GM19239 (cell line): ENCODE results near the gene ESD.

Experiments
- DNase-seq: peaks from one replicate; pipeline ENCODE4 v3.0.0; 2011; ENCODE audit warnings: low spot score; ENCODE audit not compliant: insufficient read length
- FAIRE-seq: peaks from 2 replicates; lab custom pipeline; 2011; peaks lifted over from hg19 to GRCh38; lab: Jason Lieb, UNC

ESD gene

DNA sequence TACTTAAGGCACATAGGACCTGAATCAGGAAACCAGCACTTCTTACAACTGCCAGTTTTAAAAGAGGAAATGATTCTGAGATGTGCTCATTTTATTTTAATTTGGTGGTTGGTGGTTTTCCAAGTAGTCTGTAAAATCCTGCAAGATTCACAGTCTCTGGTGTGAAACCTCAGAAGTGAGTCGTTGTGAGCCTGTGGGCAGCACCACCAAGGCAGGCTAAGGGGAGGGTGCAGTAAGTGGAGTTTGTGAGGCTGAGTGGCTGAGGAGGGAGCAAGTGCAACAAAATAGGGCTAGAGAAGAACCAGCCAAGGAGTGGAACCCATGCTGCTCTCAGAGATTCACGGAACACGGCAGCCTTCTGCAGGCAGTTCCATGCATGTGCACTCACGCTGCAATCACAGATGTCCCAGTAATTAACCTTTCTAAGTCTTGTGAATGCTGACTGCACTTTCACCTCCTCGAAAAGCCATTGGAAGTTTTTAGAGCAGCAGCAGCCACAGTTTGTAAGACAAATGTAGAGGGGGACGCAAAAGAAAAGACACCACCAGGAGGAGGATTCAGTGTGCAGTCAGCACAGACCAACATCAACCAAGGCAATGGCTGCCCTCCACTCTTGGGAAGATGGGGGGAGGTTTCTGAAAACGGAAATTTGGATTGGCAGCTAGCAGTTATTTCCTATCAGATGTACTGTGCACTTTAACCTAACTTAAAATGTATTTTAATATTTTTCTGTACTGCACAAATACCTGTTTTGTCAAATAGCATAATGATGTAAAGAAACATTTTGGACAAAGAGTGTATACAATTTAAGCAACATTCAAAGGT lies 44.9 kb downstream of the ESD start:
- FAIRE-seq, result no peak
- DNase-seq, result no peak

GRCh38 chr13:46749951-46750350 lies 47.0 kb downstream of the ESD start:
- FAIRE-seq (no peak), DNase-seq (no peak)

GRCh38 chr13:46748300-46748699 lies 48.7 kb downstream of the ESD start:
- FAIRE-seq (no peak), DNase-seq (no peak)

- DNase-seq, result no peak
- FAIRE-seq, result no peak
Measured at GRCh38 chr13:46747031-46747820, 49.7 kb downstream of the ESD start.

DNA sequence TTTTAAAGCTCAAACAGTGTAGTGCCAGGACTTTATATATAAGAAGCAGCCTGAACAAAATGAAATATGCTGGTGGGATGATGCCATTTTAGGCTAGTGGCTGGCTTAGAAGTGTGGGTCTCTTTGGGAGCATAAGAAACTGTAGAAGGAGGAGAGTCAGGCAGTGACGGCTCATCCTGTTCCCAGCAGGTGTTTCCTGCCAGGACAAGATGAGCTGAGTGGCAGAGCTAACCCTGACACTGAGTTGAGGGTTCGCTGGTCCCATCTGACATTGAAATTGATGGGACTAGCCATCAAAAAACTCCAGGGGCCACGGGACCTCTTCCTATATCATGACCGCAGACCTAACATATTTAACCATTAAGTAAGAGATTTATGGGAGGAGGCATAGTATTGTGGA lies 51.3 kb downstream of the ESD start:
- FAIRE-seq (no peak), DNase-seq (no peak)

- DNase-seq (no peak), FAIRE-seq (no peak)
Measured at GRCh38 chr13:46745062-46745461, 51.9 kb downstream of the ESD start.

DNA sequence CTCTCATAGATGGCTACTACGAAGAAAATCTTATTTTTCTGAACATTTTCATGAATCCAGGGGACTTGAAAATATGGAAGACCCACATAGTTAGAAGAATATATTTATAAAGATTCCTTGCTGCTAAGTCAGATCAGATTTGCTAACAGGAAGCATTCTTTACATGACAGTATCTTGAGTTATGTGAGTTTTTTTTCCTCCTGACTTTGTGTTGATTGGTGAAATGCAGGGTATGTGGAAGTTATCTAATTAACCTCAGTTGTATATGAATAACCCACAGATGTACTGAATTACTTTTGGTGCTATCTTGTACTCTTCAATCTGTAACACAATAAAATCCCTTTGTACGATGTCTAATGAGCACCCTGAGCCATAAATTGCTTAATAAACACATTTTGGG lies 53.8 kb downstream of the ESD start:
- DNase-seq (no peak), FAIRE-seq (no peak)

DNA sequence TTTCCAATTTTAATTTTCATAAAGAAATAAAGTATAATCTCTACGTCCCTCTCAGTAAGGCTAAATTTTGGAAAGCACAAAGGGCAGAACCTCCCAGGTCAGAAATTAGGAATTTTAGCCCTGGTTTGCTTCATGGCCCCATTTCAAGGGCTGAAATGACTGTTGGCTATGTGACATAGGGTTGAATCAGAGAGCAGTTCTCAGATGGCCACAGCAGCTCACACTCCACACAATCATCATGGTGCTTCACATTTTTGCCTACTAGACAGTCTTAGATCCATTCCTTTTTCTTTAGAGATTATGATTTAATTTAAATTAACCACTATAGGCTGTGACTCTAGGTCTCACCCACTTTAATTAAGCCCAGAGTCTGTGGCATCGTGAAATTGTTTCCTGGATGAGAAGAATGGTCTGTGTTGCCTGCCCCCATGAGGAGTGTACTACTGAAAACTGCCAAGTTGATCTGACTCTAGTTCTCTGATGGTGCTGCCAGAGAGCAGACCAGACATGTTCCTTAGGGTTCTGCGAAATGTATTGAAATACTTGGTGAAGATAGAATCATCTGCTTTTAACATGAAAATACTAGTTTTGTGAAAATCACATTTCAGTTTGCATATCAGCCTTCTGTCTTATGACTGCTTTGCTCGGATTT lies 57.4 kb downstream of the ESD start:
- DNase-seq (no peak), FAIRE-seq (no peak)

GRCh38 chr13:46738766-46739165 lies 58.2 kb downstream of the ESD start:
- FAIRE-seq (no peak), DNase-seq (no peak)

DNA sequence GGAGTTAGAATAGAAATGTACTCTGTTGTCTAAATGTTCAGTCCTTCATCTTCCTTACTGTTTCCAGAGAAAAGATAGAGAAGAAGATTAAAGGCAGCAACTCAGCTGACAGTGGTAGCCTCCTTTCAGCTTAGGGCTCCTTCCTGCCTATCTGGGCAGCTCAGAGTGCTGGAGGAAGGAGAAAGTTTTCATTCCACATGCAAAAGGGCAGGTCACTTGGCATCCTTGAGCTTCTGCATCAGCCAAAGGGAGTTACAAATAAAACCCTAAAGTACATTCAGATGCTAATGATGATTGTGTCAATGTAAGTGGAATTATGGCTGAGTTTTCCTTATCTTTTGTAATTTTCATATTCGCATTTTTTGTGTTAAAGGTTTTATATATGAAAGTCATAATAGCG lies 58.9 kb downstream of the ESD start:
- FAIRE-seq (peak; percentile 14), DNase-seq (no peak)

GRCh38 chr13:46736541-46737310 lies 60.2 kb downstream of the ESD start:
- no peak for DNase-seq
- no peak for FAIRE-seq

DNA sequence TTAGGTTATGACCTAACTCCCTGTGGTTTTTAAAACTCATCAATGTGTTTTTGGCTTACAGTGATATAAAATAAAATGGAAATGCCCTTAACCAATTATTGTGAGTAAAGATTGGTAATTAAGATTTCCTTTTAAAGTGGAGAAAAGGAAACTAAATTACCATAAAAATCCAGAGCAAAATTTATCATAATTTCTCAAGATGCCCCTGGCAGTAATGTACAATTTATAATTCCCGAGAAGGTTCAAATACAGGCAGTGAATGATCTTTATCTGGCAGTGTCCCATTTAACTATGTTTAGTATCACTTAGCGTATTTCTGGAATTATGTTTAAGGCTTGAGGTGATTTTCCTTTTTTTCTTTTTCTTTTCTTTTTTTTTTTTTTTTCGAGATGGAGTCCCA lies 61.5 kb downstream of the ESD start:
- no peak for FAIRE-seq
- no peak for DNase-seq

GRCh38 chr13:46731535-46731934 lies 65.4 kb downstream of the ESD start:
- no peak for FAIRE-seq

DNA sequence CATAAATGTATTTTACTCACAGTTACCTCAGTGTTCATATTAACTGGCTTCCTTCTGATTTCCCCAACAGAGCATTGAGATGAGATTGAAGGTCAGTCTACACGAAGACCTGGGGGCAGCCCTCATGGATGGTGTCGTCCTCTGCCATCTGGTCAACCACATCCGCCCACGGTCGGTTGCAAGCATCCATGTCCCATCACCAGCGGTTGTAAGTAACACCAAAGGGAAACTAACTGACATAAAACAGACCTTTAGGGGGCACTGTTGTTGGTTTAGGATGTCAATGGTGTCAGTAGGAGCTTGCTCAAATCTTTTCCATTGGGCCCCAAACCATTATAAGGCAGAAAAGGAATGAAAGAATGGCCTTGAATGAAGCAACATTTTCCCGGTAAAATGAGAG lies 68.2 kb downstream of the ESD start:
- DNase-seq (no peak), FAIRE-seq (peak; percentile 4)

More at GRCh38 chr13:46731535-46731934, 65.4 kb downstream of the ESD start:
- DNase-seq, result no peak

DNA sequence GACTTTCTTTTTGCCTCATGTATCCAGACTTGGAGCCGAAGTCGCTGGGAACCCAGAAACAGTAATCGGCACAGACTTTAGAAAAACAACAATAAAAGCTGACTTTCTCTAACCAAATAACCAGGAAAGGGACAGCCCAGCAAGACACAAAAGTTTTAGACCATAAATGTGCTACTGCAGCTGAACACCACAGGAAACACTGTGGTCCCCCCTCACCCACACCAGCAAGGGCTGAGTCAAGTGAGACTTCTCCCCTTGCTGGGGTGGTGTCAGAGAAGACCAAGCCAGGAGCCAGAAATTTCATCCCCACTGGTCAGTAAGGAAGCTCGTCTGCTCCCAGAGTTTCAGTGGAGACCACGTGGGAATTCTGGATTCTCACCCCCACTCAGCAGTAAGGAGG lies 70.6 kb downstream of the ESD start:
- DNase-seq (no peak), FAIRE-seq (no peak)
